Rectal smooth muscle tissue (tissue), 1 donor: Measurements from ENCODE around the gene ASXL1.
"Not testable (repeated sequence)": the region's sequence is repeated elsewhere in the genome, so short reads cannot be mapped to it uniquely, and the experiment has no call there.

Experiments
- H3K27ac ChIP-seq: one replicate; pipeline ENCODE4 v1.7.0; 2013; ENCODE audit warnings: low read depth, low read length, inconsistent platforms
- H3K27me3 ChIP-seq: one replicate; pipeline ENCODE4 v1.7.0; 2013; ENCODE audit warnings: low read length; ENCODE audit not compliant: control insufficient read depth, insufficient read depth
- H3K36me3 ChIP-seq: one replicate; pipeline ENCODE4 v1.7.0; 2013; ENCODE audit warnings: low read length; ENCODE audit not compliant: control insufficient read depth, insufficient read depth
- H3K4me1 ChIP-seq: one replicate; pipeline ENCODE4 v1.7.0; 2013; ENCODE audit warnings: low read length; ENCODE audit not compliant: control insufficient read depth, insufficient read depth
- H3K4me3 ChIP-seq: one replicate; pipeline ENCODE4 v1.7.0; 2013; ENCODE audit warnings: low read length
- H3K9ac ChIP-seq: one replicate; pipeline ENCODE4 v1.7.0; 2013; ENCODE audit warnings: low read length

ASXL1 gene

DNA sequence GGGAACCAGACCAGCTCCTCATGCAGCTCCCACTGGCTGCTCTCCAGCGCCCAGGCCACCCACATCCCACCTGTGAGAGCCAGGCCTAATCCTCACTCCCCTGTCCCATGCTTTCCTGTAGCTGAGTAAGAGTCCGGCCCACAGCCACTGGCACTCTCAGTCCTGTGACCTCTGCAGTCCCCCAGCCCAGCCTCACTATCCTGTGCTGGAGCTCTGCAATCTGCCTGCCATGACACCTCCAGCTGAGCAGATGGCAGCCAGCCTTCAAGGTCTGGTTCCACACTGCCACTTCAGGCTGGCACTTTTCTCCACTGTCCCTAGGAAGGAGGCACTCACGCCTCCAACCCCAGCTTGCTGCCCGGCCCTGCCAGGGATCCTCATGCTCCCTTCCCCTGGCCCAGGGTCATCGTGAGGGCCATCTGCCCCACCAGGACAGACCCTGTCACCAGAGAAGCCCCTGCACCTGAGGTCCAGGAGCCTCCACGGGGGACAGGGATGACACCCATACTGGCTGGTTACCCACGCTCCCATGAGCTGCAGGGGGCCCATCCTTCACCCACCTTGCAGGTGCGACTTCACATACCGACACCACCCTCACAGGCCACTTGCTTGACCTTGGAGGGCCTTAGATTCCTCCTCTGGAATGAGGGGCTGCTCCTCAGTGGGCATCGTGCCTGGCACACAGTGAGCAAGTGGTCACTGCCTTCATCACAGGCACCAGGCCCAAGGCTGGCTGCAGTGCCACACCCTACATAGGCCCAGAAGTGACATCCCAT, 100.1 kb downstream of the ASXL1 start:
- H3K4me1 ChIP-seq, result peaks cover 10% of the 10 kb centered on the region
- H3K9ac ChIP-seq, result no peak overlapping the region
- no peaks in the 10 kb centered on the region for H3K27me3 ChIP-seq
- H3K36me3 ChIP-seq, result peaks cover 9% of the 10 kb centered on the region
- no peak overlapping the region for H3K27ac ChIP-seq
- no peak overlapping the region for H3K4me3 ChIP-seq

- Histone ChIP-seq H3K9ac (no peak overlapping the region), H3K27ac (no peak overlapping the region), H3K4me3 (no peak overlapping the region), H3K4me1 (peaks cover 16% of the 10 kb centered on the region), H3K27me3 (no peaks in the 10 kb centered on the region), H3K36me3 (peaks cover 3% of the 10 kb centered on the region)
Measured at GRCh38 chr20:32458837-32459220, 100.7 kb downstream of the ASXL1 start.

DNA sequence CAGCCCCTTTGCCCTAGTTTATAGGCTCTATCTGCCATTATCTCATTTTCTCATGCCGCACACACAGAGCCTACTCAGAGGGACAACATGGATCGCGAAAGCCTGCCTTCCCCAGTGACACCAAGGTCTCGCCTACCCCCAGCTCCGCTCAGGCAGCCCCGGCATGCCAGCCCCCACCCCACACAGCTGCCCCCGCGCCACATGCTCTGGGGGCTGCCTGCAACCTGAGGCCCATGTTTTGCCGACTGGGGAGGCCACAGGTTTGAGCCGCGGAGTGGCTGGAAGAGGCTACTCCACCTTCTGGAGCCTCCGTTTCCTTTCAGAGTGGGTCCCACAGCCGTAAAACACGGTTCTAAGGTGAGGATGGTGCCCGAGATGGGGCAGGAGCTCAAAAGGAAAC, 102.1 kb downstream of the ASXL1 start:
- Histone ChIP-seq H3K4me3 (no peak overlapping the region), H3K27me3 (no peaks in the 10 kb centered on the region), H3K4me1 (peaks cover 29% of the 10 kb centered on the region), H3K27ac (no peak overlapping the region), H3K36me3 (peaks cover 3% of the 10 kb centered on the region), H3K9ac (no peak overlapping the region)

DNA sequence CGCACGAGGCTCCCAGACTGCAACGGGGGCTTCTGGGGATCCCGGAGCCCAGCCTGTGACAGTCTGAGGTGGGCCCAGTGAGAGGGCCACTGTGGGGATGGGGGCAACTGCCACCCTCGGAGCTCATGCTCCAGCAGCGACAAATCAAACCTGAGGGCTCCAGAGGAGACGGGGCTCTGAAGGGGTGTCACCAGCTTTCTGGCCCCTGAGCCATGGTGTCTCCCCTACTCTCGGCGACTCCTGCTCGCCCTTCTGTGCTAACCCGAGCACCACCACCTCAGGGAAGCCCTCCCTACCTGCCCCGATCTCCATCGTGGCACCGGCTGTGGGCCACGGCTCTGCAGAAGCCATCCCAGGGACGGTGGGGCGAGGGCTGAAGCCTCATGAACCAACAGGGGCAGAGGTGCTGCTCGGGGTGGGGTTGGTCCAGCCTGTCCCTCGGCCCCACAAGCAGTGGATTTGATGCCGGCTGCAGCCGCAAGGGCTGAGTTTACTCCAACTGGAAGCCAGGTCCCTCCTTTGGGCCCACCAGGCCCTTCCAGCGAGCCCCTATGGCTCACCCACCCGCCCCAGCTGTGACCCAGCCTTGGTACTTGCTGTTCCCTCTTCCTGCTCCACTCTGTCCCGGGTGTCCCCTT, 102.7 kb downstream of the ASXL1 start:
- Histone ChIP-seq H3K36me3 (no peaks in the 10 kb centered on the region), H3K9ac (no peak overlapping the region), H3K27ac (no peak overlapping the region)

GRCh38 chr20:32461836-32462600, 103.9 kb downstream of the ASXL1 start:
- no peak overlapping the region for H3K9ac ChIP-seq
- H3K36me3 ChIP-seq, result no peaks in the 10 kb centered on the region
- H3K27ac ChIP-seq, result peak overlapping the region; percentile 90
- no peak overlapping the region for H3K4me3 ChIP-seq
- peaks cover 42% of the 10 kb centered on the region for H3K4me1 ChIP-seq
- no peaks in the 10 kb centered on the region for H3K27me3 ChIP-seq

More for the DNA sequence above, 102.7 kb downstream of the ASXL1 start:
- Histone ChIP-seq H3K4me3 (no peak overlapping the region), H3K27me3 (no peaks in the 10 kb centered on the region), H3K4me1 (peaks cover 35% of the 10 kb centered on the region)

DNA sequence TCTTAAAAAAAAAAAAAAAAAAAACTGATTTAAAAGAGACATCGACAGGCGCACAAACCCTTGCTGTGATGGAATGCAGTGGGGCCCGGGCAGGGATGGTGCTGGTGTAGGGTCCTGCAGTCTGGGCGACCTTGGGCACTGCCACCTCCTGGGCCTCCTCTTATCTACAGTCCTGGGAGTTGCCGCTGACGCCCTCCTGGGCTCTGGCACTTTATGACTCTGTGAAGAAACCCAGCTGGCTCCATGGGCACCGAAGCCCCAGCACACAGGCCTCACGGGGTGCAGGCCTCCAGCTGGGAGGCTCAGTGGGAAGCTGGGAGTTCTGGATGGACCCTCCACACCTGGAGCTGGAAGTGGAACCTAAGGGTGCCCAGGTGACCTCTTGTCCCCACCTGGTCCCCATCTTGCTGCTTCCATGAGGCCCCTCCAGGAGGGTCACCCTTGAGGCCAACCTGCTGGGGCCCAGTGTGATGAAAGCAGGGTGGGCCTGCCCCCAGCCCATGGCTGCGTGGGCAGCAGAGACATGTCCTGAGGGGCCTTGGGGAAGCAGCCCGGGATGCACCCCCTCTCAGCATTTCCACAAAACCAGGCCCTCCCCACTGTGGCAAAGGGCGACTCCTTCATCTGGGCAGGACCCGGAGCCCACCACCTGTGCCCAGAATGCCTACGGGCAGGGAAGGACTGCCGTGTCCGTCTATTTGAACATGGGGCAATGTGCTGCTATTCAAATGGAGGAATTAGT, 104.9 kb downstream of the ASXL1 start:
- Histone ChIP-seq H3K36me3 (no peaks in the 10 kb centered on the region), H3K9ac (no peak overlapping the region), H3K27me3 (no peaks in the 10 kb centered on the region), H3K4me1 (peaks cover 50% of the 10 kb centered on the region), H3K27ac (peak overlapping the region; percentile 90), H3K4me3 (peak overlapping the region; percentile 29)

- Histone ChIP-seq H3K4me3 (peak overlapping the region; percentile 29), H3K27ac (peak overlapping the region; percentile 90), H3K4me1 (peaks cover 54% of the 10 kb centered on the region)
Measured at GRCh38 chr20:32463642-32464400, 105.7 kb downstream of the ASXL1 start.

DNA sequence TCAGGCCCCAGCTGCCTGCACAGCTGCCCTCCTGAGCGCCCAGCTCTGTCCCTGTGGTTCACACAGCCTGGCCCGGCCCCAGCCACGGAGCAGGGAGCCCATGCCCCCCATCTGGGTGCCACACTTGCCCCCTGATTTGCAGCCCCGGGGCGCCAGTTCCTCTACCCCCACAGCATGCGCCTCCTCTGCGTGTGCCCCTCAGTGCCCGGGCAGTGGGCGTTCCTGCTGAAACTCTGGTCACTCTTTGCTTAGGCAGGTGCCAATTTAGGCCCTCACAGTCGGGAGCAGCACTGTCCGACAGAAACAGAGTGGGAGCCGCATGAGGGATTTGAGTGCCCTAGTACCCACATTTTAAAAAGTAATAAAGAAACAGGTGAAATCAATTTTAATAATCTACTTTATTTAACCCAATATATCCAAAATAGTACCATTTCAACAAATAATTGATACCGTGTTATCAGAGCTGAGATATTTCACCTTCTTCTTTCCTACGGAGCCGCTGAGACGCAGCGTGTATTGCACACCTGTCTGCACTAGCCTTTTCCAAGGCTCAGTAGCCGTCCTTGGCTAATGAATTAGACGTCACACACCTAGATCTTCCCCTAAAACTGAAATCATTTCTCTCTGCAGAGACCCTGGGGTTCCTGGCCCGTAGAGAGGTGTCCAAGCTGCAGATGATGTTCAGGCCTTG, 106.4 kb downstream of the ASXL1 start:
- H3K4me1 ChIP-seq, result peaks cover 54% of the 10 kb centered on the region
- no peak overlapping the region for H3K4me3 ChIP-seq
- no peak overlapping the region for H3K9ac ChIP-seq
- no peaks in the 10 kb centered on the region for H3K27me3 ChIP-seq
- no peaks in the 10 kb centered on the region for H3K36me3 ChIP-seq
- H3K27ac ChIP-seq, result peak overlapping the region; percentile 90

More at GRCh38 chr20:32463642-32464400, 105.7 kb downstream of the ASXL1 start:
- Histone ChIP-seq H3K36me3 (no peaks in the 10 kb centered on the region), H3K27me3 (no peaks in the 10 kb centered on the region), H3K9ac (no peak overlapping the region)

DNA sequence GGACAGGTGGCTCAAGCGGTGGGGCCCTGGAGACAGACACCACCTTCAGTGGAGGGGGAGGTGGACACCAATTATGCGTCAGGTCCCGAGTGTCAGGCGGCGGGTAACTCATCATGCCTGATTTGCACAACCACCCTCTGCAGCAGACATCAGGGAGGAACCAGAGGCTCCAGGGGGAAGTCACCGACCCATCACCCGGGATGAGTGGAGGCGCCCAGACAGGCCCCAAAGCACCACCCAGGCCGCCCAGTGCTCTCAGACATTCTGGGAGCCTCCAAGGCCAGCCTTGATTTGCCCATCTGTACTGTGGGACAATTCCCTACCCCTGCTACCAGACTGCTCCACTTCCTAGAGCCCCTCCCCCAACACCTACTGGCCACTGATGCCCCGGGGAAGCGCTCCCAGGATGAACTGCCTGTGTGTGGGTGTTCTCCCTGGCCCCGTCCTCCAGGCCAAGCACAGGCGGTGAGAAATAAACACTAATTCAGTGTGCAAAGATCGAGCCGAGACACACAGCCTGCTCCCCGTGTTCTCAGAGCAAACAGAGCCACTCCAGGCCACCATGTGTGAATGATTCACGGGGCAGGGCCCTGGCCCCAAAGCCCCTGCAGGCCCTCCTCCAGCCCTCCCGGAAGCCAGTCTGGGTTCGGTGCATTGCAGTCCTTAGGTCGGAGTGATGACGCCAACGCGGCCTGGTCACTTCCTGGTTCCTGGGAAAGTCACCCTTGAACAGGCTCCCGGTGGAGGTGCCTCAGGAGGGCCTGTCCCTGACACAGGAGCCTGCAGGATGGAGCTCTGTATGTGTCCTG, 107.2 kb downstream of the ASXL1 start:
- peak overlapping the region; percentile 10 for H3K9ac ChIP-seq
- no peaks in the 10 kb centered on the region for H3K27me3 ChIP-seq
- H3K4me3 ChIP-seq, result peak overlapping the region; percentile 19
- H3K36me3 ChIP-seq, result no peaks in the 10 kb centered on the region
- H3K4me1 ChIP-seq, result peaks cover 57% of the 10 kb centered on the region
- H3K27ac ChIP-seq, result peak overlapping the region; percentile 90

DNA sequence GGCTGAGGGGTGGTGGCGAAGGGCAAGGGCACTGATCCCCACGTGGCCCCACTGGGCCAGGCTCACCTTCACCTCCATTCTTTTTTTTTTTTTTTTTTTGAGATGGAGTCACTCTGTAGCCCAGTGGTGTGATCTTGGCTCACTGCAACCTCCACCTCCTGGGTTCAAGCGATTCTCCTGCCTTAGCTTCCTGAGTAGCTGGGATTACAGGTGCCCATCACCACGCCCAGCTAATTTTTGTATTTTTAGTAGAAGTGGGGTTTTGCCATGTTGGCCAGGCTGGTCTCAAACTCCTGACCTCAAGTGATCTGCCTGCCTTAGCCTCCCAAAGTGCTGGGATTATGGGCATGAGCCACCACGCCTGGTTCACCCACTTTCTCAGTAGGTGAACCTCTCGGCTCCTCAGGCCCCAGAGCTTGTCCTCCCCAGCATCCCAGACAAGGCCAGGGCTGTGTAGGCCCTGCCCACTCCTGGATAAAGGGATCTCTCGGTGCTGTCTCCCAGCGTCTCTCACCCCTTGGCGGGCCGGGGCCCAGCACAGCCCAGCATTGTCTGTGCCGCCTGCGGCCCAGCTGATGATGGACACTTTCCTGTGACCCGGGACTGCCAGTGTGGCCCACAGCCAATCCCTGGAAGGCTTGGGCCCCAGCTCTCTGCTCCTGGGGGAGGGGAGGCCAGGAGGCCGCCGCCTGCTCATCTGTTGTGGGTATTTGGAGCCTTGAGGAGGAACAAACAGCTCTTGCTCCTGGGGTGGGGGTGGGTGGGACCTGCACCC, 108.0 kb downstream of the ASXL1 start:
- H3K27ac ChIP-seq, result peak overlapping the region; percentile 90
- peak overlapping the region; percentile 19 for H3K4me3 ChIP-seq
- H3K27me3 ChIP-seq, H3K36me3 ChIP-seq, H3K9ac ChIP-seq: not testable (repeated sequence)
- H3K4me1 ChIP-seq, result peaks cover 64% of the 10 kb centered on the region
